UCSD-AML1 (cell line): ENCODE measurements around the gene MESD.

Experiments
- DNase-seq: peaks from one replicate; lab custom pipeline; 2025; ENCODE audit not compliant: unreplicated experiment; lab: John Stamatoyannopoulos, UW

Gene MESD

DNA sequence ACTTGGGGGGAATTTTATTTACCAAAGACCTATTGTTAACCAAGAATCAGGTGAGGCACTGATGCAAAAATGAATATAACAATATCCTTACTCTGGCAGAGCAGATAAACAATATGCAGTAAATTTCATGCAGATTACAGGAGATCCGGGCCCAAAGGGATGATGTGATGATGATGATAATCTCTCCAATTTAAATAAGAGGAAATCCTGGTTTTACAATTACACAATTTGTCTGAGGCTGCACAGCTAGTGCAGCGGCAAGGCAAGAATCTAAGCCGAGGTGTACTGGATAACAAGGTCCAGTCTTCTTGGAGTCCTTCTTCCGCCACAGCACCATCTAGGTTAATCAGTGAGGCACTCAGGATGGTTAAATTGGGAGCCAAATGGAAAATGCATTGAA, 2.4 kb upstream of the MESD start:
- no peak for DNase-seq

DNA sequence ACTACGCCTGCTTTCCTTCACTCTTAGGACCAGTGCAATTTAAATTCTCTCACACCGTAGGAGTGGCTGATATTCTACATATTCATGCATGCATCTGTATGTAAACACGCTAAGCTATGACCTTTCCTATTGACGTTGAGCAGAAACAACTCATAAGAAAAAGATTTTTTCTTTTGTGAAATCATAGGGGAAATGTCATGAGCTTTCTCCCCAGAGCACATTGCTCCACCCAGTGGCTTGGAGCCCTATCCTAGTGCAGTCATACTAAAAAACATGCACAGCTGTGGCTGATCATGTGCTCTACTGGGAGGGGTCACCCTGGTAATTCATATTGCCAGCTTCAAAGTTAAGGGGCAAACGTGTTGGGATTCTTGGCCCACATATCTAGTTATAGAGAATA, 1.8 kb upstream of the MESD start:
- no peak for DNase-seq

DNA sequence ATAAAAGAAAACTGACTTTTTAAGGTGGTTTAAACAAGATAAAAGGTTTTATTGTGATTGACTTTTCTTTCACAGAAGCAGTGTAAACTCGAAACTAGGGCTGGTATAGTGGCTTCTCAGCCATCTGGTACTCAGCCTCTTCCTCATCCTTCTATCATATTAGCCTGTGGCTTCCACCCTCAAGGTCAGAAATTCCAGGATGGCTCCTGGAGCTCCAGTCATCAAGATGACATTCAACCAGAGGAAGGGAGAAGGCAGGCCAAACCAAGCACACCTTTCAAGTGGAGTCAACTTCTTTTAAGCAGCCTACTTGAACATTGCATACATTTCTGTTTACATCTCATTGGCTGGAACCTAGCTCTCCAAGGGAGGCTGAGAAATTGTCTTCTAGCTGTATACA, 1.3 kb upstream of the MESD start:
- no peak for DNase-seq

DNA sequence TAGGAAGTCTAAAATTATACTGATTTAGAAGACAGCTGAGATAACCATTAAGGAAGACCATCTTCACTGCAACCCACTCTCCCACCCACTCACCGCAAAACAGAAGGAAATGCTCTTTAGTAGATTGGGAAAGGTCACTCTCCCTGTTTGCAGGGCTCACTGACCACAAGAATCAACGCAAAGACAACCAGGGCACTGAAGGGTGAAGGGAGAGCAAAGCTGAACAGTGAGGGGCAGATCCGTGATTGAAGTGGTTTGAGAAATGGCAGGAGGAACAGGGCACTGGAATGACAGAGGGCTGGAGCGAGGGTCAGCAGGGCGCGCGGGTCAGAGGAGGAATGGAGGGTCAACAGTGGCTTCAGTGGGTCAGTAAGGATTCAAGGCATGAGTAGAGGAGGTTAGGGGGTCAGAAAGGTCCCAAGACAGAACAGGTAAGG, 520 bp downstream of the MESD start:
- DNase-seq, result no peak

DNA sequence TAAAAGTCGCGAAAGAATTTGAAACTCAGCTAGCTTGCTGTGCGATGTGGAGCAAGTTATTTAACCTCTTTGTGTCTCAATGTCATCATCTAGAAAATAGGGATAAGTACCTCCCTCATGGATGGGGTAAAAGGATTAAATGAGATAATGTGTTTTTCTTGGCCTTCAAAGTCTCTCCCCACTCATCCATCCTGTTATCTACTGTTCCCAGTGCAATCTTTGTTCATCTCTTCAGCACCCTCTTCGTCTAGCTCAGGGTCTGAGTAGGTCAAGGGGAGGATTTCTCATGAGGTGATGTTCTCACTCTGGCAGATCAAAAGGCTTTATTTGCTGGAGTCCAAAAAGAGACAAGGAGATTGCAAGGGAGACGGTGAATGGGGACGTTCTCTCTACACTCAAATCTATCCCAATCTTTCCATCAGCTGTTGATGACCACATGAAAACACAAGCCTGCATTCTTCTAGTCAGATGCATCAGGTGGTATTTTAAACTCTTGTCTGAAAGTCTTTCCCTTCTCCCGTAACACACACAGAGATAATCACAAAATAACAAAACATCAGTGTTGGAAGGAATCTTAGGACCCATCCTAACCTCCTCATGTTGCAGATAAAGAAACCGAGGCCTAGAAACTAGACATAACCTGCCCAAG, 1.3 kb downstream of the MESD start:
- no peak for DNase-seq

DNA sequence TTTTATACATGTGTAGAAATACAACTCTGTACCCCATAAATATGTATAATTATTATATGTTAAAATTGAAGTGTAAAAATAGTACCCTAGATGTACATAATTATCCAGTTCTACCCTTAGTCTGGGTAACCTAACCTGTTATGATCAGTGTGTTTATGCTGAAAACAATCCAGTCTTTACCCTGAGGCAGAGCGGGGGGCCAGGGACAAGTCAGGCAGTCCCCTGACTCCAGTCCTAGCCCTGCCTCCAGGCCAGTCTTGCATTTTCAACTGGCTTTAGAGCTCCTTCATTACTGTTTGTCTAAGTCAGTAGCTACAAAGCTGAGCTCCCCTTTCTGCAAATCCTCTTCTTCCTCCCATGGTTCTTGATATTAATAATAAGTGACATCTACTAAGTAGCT, 3.1 kb downstream of the MESD start:
- no peak for DNase-seq

DNA sequence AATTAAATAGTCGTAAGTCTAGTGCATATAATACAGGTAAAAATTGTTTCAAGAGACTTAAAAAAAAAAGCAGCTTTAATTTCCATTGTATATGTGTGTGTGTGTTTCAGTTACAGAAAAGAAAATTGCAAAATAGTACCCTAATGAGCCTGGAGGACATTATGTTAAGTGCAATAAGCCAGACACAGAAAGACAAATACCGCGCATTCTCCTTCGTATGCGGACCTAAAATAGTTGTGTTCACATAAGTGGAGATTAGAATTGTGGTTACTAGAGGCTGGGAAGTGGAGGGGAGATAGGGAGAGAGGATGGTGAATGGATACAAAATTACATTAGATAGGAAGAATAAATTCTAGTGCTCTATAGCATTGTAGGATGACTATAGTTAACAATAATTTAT, 3.6 kb downstream of the MESD start:
- DNase-seq, result no peak

DNA sequence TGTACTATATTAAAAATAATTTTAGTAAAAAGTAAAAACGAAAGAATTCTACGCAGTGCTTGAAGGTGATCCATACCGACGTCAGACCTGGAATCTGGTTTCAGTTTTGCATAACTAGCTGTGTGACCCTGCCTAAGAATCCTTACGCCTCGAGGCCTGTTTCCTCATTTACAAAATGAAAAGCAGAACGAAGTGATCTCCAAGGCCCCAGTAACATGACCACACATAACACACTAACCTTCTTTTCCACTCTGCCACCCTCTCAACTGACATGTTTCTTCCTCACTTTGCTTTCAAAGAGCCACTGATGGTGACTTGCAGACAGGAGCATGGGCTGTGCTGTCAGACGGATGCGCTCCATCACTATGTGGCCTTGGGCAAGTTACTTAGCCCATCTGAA, 4.8 kb downstream of the MESD start:
- peak; percentile 31 for DNase-seq

DNA sequence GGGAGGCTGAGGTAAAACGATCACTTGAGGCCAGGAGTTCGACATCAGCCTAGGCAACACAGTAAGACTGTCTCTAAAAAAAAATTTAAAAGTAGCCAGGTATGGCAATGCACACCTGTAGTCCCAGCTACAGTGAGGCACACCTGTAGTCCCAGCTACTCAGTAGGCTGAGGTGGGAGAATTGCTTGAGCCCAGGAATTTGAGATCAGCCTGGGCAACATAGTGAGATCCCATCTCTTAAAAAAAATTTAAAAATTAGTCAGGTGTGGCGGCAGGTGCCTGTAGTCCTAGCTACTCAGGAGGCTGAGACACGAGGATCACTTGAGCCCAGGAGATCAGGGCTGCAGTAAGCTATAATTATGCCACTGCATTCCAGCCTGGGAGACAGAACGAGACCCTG, 6.8 kb downstream of the MESD start:
- no peak for DNase-seq

DNA sequence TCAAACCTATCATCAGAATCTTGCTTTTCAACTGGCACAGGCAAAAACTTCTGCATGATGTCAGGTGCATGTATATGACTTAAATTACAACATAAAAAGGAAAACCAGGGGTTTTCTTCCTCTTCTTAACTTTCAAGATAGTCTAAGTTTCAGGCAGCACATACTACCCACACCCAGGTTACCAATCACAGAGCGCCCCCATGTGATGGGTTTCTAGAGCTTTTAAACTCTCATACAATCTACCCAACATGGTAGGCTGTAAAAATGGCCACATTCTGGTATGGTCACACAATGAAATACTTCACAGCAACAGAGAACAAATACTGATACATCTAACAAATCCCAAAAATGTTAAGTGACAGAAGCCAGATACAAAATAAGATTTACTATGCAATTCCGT, 7.4 kb downstream of the MESD start:
- no peak for DNase-seq

DNA sequence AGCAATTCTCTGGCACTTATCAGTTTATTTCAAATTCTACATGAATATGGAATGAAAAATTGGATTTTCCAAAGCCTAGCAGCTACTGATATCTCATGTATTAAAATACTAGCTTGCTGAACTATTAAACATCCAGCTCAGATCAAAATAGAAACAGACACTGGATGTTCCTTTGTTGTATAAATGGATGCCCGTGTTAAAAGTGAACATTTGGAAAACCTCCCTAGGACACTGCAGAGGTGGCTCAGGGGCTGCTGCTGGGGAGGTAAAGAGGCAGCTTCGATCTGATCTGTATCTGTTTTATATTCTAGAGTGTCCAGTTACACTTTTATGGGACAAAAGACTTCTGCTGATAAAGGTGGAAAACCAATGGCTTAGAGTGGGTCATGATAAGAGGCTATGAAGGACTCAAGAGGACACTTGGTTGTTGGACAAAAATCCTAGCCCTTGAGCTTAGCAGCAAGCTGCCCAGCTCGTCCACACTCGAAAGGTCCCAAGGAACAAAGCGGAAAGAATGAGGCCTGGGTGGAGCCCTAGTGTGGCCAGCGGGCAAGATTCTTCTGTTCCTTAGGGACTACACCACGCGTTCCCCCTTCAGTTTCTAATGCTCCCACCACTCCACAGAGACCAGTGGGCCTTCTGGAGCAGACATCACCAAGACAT, 9.9 kb downstream of the MESD start:
- no peak for DNase-seq

DNA sequence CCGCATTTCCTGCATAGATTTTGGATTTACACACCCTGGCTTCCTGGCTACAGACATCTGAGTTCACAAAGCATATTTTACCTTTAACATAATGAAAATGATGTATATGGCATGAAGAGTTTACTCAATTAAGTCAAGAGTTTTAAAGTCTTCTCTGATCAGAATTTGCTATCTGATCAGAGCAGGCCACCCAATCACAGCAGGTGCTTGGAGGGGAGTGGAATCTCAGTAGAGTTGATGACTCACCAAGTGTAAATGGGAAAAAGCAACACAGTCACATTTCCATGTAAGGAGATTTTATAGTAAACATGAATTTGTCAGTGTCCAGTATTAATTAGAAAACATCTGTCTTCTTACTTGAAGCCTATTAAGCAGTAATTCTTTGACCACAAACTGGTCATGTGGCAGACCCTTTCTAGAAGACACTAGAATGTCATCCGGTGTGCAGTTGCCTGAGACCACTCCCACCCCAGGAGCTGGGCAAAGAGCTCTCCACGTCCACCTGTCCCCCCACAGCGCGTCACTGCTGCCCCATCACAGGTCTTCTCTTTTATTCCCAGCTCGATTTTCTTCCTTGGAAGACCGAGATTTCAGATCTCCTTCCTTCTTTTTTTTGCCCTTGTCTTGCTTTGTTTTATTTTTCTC, 10.8 kb downstream of the MESD start:
- no peak for DNase-seq

DNA sequence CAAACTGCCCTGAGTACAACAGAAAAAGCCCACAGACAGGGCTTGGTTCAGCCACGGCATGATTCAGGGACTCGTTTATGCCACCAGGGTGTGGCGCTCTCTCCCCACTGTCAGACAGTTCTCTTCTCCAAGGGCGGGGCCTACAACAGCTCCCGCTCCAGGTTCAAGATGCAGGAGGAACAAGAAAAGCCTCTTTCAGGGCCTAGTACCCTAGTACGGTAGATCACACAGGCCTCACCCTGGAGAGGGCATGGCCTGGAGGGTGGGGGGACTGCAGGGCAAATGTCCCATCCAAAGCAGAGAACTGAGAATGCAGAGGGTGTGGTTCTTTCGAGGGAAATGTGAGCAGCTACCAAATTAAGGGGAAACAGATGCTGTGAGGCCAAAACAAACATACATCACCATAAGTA, 12.0 kb downstream of the MESD start:
- DNase-seq, result peak; percentile 72

DNA sequence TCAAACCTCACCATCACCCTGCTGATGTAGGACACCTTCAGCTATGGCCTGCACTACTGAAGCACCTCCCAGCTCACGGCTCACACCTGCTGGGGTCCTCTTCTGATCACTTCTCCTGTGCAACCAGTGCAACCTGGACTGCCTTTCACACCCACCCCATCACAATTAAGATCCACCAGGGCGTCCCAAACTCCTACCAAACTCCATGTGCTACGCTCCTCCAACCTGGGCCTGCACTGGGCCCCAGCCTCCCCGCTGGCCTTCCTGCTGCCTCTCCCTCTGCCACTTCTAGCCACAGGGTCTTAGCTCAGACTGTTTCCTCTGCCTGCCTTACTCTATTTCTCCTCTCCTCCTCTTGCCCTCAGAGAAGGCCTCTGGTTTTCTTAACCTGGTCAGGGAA, 12.8 kb downstream of the MESD start:
- no peak for DNase-seq

DNA sequence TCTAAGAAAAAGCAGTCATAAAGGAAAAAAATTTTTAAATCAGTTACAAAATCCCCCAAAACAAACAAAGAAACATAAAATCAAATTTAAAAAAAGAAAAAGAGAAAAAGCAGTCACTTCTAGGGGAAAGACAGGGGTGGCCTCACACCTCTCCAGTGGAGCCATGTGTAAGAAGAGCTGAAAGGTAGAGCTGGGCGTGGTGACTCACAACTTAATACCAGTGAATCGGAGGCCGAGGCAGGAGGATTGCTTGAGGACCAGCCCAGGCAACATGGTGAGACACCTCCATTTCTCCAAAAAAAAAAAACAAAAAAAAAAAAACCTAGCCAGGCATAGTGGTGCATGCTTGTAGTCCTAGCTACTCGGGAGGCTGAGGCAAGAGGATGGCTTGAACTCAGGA, 14.7 kb downstream of the MESD start:
- DNase-seq, result no peak

DNA sequence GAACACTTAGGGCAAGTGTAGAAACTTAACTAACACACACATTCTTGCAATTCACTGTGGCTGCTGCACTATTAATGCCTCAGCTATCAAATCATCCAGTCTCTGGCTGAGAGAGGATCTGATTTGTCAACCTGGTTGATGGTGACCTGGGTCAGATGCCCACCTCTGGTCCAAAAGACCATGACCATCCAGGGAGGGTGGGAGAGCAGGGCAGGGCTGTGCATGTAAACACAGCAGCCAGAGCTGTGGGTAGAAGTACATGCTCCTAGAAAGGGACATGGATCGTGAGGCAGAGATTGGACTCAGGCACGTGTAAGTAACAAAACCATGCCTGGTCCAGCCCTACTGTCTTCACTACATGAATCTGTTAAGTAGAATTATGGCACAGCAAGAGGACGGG, 17.3 kb downstream of the MESD start:
- DNase-seq, result no peak

DNA sequence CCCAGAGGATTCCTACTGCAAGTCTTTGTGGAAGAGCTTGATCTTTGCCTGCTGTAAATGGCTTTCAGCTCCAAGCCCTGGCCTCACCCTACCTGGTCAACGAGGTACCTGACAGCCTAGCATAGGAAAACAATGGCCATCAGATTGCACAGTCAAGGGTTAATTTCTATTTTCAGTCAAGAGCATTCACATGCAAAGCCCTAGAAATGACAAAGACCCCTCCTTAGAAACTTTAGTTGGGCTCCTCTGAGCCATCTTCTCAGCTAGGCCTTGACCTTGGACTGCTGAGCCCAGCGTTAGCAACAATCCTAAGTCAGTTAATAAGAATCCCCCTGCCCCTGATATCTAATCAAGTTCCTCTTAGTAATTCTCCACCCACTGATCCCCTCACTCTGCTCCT, 18.5 kb downstream of the MESD start:
- no peak for DNase-seq

DNA sequence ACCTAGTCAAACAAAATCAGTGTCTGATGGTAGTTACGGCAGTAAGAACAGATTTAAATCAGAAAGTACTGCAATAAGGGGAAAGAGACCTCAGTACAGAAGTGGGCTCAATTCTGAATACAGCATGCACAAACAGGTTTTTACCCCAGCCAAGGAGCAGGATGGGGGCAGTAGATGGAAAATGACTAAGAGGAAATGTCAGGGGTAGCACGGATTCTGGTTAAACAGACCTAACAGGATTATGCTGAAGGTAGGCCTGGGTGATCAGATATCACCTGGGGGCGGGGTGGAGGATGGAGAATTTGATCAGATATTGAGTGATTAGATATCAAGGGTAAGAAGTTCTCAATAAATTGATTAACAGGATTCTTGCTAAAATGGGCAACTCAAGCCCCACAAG, 19.0 kb downstream of the MESD start:
- no peak for DNase-seq

DNA sequence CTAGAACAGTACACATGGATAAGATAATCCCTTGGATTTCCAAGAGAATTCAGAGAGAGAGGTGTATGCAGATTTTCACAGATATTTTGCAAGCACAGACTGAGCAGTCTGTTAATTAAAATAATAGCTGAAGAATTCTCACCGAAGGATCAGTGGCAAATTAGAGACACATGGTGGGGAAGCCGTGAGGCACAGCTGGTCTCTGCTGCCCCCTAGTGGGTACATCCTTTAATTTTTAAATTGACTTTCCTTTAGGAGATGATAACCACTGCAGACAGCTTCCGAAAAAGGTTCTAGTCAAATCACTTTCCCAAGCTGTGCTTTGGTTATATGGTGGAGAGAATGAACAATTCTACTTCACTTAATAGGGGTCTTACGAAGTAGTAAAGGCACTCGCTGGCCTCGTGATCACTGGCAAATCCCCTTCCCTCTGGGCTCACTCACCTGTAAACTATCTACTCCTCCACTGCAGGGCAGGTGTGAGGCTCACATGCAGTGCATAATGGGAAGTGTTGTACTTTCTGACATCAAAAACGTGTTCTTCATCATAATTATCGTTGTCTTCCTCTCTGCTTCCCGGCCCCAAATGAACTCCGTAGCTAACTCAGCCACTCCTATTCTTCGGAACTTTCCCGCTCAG, 19.5 kb downstream of the MESD start:
- peak; percentile 28 for DNase-seq

DNA sequence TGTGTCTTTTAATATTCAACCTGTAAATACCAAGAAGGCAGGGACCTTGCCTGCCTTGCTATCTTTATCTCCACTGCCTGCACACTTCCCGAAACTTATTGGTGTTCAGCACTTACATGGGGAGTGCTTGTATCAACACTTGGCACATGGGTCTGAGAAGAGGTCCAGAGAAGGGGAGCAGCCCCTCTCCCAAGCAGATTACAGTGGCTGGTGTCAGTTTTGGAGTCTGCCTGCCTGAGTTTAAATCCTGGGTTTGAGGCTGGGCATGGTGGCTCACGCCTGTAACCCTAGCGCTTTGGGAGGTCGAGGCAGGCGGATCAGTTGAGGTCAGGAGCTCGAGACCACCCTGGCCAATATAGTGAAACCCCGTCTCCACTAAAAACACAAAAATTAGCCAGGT, 20.3 kb downstream of the MESD start:
- no peak for DNase-seq

DNA sequence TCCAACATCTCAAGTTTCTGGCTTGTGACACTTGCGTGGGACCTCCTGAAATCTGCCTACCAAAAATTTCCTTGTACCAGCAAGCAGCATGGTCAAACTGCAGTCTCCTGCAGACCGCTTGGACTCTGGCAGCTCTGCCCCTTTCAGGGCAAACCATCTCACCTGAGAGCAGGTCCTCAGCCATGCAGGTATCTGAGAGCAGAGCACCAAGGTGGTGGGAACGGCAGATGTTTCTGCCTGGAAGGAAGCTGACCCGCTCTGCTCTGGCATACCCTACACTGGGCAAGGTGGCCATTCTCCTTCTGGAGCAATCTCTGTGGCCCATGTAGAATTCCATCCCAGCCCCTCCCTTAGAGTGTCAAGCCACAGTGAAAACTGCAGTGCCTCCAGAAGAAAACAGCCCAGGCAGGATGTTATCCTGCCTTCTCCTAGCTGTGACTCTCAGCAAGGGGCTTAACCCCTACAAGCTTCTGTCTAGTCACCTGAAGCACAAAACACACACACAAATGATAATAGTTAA, 21.6 kb downstream of the MESD start:
- no peak for DNase-seq

DNA sequence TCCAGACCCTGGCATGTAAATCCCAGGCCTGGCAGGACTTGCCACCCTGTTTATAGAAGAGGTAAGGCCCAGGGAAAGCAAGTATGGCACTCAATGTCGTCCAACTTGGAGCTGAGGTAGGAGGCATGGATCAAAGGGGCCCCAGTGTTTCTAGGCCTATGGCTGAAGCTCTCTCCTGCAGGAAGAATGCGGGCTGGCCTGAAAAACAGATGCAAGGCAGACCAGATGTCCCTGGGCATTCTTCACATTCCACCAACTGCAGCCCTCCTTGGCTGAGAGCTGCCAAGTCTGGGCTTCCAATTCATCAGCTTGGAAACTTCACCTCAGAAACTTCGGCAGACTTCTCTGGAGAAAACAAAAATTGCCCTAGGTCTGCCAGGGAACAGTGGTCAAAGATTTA, 22.2 kb downstream of the MESD start:
- DNase-seq, result no peak
